ENCODE data around the gene POU2F1.

Gene POU2F1

GRCh38 chr1:167220537-167221125, at the start of gene POU2F1:
Gene POU2F1, plus strand, starts transcription at chr1:167220886. Its CDS starts 12 bp downstream, at chr1:167220898.
- DNase-seq (ENCODE audit: low read depth) = peak; percentile 99

- no peak for DNase-seq (ENCODE audit: low read depth)
Observed at GRCh38 chr1:167171286-167171929, 49.3 kb upstream of the POU2F1 start.

- no peak for DNase-seq (ENCODE audit: low read depth)
Observed at GRCh38 chr1:167173516-167174184, 47.0 kb upstream of the POU2F1 start.

GRCh38 chr1:167175901-167176300, 44.8 kb upstream of the POU2F1 start:
- DNase-seq (ENCODE audit: low read depth) = no peak

- DNase-seq (ENCODE audit: low read depth) = no peak
Observed at GRCh38 chr1:167178831-167179230, 41.9 kb upstream of the POU2F1 start.

GRCh38 chr1:167182571-167183320, 37.9 kb upstream of the POU2F1 start:
- no peak for DNase-seq (ENCODE audit: low read depth)

GRCh38 chr1:167184081-167184480, 36.6 kb upstream of the POU2F1 start:
- no peak for DNase-seq (ENCODE audit: low read depth)

- no peak for DNase-seq (ENCODE audit: low read depth)
Observed at GRCh38 chr1:167185062-167185461, 35.6 kb upstream of the POU2F1 start.

- DNase-seq (ENCODE audit: low read depth) = no peak
Observed at GRCh38 chr1:167185974-167186657, 34.6 kb upstream of the POU2F1 start.

- DNase-seq (ENCODE audit: low read depth) = no peak
Observed at GRCh38 chr1:167186771-167187170, 33.9 kb upstream of the POU2F1 start.

- DNase-seq (ENCODE audit: low read depth) = no peak
Observed at GRCh38 chr1:167190747-167191237, 29.9 kb upstream of the POU2F1 start.

GRCh38 chr1:167191958-167192357, 28.7 kb upstream of the POU2F1 start:
- DNase-seq (ENCODE audit: low read depth) = no peak

GRCh38 chr1:167194182-167194581, 26.5 kb upstream of the POU2F1 start:
- DNase-seq (ENCODE audit: low read depth) = no peak

GRCh38 chr1:167196166-167196565, 24.5 kb upstream of the POU2F1 start:
- DNase-seq (ENCODE audit: low read depth) = no peak

- no peak for DNase-seq (ENCODE audit: low read depth)
Observed at GRCh38 chr1:167197236-167197635, 23.4 kb upstream of the POU2F1 start.

- DNase-seq (ENCODE audit: low read depth) = no peak
Observed at GRCh38 chr1:167197692-167198091, 23.0 kb upstream of the POU2F1 start.

- DNase-seq (ENCODE audit: low read depth) = no peak
Observed at GRCh38 chr1:167198518-167199133, 22.1 kb upstream of the POU2F1 start.

- DNase-seq (ENCODE audit: low read depth) = no peak
Observed at GRCh38 chr1:167199656-167200055, 21.0 kb upstream of the POU2F1 start.

- no peak for DNase-seq (ENCODE audit: low read depth)
Observed at GRCh38 chr1:167200272-167200671, 20.4 kb upstream of the POU2F1 start.

- no peak for DNase-seq (ENCODE audit: low read depth)
Observed at GRCh38 chr1:167200749-167201148, 19.9 kb upstream of the POU2F1 start.

- no peak for DNase-seq (ENCODE audit: low read depth)
Observed at GRCh38 chr1:167202049-167202448, 18.6 kb upstream of the POU2F1 start.
